Measurements from ENCODE around the gene LONP2. TPM values are rescaled to one million over a fixed set of nuclear protein-coding genes. Genes with fewer than 3 reads are reported as not detected.

The LONP2 gene
- total RNA-seq, 1 donor: 79.9 TPM

DNA sequence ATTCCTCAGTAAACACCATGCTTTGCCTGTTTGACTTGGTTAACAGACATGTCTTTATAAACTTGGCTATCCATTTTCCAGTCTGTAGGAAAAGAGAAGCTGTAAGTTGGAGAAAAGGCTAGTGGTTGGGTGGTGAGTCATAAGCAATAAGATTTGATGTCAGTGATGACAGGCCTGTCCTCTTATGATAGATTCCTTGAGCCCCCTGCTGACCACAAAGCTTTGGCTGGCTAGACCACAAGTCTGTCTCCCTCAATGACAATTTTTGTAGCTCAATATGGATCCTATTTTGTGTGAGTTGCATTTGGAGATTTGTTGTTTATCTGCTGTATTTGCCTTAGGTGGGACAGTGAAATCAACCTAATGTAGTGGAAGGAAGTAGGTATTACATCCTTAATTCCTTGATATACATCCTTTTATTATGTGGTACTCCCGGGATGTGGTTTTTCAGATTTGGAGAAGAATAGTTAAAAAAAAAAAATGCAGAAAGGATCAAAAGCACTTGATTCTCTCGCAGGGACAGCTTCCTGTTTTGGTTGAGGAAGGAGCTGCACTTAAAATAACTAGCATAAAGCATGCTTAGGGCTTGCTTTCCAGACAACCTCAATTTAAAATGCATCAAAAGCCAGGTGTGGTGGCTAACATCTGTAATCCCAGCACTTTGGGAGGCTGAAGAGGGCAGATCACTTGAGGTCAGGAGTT is 73.7 kb downstream of the LONP2 start:
- DNase-seq (ENCODE audit: low read depth): peak; percentile 64
- H3K4me3 ChIP-seq (ENCODE audit: low read depth, low read length): no peak overlapping the region
- TF ChIP-seq, protein P1, sequence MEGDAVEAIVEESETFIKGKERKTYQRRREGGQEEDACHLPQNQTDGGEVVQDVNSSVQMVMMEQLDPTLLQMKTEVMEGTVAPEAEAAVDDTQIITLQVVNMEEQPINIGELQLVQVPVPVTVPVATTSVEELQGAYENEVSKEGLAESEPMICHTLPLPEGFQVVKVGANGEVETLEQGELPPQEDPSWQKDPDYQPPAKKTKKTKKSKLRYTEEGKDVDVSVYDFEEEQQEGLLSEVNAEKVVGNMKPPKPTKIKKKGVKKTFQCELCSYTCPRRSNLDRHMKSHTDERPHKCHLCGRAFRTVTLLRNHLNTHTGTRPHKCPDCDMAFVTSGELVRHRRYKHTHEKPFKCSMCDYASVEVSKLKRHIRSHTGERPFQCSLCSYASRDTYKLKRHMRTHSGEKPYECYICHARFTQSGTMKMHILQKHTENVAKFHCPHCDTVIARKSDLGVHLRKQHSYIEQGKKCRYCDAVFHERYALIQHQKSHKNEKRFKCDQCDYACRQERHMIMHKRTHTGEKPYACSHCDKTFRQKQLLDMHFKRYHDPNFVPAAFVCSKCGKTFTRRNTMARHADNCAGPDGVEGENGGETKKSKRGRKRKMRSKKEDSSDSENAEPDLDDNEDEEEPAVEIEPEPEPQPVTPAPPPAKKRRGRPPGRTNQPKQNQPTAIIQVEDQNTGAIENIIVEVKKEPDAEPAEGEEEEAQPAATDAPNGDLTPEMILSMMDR (IDR thresholded peaks at IDR 0.05; ENCODE audit: insufficient read depth, low read depth, low read length): no peak

DNA sequence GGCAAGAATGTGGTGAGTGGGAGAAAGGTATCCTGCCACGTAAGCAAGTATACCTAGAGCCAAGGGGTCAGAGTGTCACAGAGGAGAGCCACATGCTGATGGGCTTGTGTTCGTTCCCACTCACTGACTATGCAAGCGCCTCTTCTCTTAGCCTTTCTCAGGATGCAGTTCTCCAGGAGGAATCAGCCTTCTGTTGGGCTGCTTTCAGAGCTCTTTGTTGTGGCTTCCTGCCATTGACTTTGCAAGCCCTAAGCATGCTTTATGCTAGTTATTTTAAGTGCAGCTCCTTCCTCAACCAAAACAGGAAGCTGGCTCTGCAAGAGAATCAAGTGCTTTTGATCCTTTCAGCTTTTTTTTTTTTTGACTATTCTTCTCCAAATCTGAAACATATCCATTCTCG is 74.5 kb downstream of the LONP2 start:
- DNase-seq (ENCODE audit: low read depth): peak; percentile 69
- H3K4me3 ChIP-seq (ENCODE audit: low read depth, low read length): no peak overlapping the region
- TF ChIP-seq, protein P1 (IDR thresholded peaks at IDR 0.05; ENCODE audit: insufficient read depth, low read depth, low read length): no peak

DNA sequence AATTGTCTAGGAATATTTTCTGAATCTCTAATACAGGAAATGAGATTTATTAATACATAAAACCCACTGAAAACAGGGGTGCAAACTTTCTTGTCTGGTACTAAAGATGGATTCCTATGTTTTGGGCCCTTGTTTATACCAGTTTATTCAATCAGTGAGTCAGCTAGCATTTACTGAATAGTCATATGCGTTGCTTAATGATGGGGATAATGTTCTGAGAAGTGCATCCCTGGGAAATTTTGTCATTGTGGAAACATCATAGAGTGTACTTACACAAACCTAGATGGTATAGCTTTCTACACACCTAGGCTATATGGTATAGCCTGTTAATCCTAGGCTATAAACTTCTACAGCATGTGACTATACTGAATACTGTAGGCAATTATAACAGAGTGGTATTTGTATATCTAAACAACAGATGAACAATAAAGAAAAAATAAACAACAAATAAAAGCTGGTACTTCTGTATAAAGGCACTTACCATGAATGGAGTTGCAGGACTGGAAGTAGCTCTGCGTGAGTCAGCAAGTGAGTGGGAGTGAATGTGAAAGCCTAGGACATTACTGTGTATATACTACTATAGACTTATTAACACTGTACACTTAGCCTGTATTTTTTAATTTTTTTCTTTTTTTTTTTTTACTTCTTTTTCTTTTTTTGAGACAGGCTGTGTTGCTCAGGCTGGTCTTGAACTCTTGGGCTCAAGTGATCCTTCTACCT is 77.4 kb downstream of the LONP2 start:
- H3K4me3 ChIP-seq (ENCODE audit: low read depth, low read length): no peak overlapping the region
- TF ChIP-seq, protein P1 (IDR thresholded peaks at IDR 0.05; ENCODE audit: insufficient read depth, low read depth, low read length): no peak
- peak; percentile 63 for DNase-seq (ENCODE audit: low read depth)

DNA sequence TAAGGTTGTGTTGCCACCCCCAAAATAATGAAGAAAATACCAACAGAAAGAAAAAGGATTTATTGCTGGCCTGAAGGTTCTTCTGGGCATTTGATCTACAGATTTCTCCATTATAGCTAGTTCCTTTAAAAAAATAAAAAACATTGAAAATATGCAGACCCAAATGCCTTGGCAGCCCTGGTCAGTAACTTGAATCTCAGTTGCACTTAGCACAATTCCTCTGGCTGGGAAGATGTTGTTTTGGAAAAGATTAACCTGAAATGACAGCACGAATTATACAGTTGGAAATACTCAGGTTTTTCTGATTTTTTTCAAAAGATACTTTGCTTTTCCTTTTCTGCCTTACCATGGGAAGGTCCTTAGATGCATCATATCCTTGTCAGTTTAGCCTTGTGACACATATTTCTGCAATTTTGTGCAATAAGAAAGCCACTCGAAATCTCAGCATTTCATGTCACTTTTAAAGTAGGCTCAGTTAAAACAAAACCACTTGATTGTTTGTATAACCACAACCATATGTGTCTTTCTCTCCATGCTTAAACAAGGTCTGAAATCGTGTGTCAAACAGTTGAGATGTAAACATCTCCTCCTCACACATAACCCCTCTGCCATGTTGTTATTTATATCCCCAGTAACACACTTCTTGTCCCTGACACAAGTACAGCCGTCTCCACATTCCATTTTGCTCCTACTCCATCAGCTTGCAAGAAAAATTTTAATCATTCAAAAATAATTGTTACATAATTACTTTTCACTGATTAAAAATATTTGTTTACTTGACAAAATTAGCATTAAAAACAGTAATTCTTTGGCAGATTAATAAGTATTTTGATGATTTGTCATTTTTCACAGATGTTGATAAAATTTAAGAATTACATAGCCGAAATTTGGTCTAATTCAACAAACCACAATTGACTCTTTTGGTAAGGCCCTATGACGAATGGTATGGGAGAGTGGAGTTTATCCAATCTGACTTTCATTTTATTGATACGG is 80.0 kb downstream of the LONP2 start:
- TF ChIP-seq, protein P1 (IDR thresholded peaks at IDR 0.05; ENCODE audit: insufficient read depth, low read depth, low read length): no peak
- peak; percentile 51 for DNase-seq (ENCODE audit: low read depth)
- no peak overlapping the region for H3K4me3 ChIP-seq (ENCODE audit: low read depth, low read length)

DNA sequence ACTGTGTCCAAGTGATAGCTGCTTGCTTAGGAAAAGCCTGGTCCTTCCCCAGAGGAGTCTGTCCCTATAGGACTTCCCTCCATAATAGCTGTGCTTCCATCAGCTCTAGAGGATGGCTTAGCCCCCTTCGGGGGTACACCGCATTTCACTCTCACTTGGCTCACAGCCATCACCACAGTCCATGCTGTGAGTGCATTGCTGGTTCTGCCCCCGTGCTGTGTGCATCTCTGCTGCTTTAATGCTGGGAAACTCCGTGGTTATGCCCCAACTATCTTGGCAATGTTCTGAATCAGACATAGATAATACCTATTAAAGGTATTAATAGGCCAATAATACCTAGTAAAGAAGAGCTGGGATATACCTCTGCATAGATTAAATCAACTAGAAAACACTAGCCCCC is 82.8 kb downstream of the LONP2 start:
- TF ChIP-seq, protein P1 (IDR thresholded peaks at IDR 0.05; ENCODE audit: insufficient read depth, low read depth, low read length): no peak
- DNase-seq (ENCODE audit: low read depth): no peak
- H3K4me3 ChIP-seq (ENCODE audit: low read depth, low read length): no peak overlapping the region

DNA sequence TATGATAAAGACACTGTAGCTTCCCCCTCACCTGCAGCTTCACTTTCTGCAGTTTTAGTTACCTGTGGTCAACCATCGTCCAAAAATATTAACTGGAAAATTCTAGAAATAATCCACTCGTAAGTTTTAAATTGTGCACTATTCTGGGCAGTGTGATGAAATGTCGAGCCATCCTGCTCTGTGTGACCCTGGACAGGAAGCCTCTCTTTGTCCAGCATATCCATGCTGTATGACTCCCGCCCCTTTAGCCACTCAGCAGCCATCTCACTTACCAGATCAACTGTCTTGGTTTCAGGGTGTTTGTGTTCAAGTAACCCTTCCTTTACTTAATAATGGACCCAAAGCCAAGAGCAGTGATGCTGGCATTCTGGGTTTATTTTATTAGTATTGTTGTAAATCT is 85.0 kb downstream of the LONP2 start:
- TF ChIP-seq, protein P1 (IDR thresholded peaks at IDR 0.05; ENCODE audit: insufficient read depth, low read depth, low read length): no peak
- no peak overlapping the region for H3K4me3 ChIP-seq (ENCODE audit: low read depth, low read length)
- DNase-seq (ENCODE audit: low read depth): no peak
